ENCODE data around the gene AWAT1.

Gene AWAT1

DNA sequence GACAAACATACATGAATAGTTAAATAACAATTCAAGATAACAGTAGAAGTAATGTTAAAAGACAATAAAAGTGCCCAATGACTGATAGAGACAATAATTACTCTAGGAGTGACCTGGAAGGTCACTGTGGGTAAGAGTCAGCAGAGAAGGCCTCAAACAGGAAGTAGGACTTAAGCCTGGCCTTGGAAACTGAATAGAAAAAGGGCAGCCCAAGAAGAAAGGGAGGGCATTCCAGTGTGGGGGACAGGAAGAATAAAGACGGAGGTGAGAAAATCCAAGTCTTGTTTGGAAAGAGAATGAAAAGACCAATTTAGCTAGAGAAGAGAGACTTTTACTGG, 19.6 kb downstream of the AWAT1 start:
- TF ChIP-seq, protein P1, sequence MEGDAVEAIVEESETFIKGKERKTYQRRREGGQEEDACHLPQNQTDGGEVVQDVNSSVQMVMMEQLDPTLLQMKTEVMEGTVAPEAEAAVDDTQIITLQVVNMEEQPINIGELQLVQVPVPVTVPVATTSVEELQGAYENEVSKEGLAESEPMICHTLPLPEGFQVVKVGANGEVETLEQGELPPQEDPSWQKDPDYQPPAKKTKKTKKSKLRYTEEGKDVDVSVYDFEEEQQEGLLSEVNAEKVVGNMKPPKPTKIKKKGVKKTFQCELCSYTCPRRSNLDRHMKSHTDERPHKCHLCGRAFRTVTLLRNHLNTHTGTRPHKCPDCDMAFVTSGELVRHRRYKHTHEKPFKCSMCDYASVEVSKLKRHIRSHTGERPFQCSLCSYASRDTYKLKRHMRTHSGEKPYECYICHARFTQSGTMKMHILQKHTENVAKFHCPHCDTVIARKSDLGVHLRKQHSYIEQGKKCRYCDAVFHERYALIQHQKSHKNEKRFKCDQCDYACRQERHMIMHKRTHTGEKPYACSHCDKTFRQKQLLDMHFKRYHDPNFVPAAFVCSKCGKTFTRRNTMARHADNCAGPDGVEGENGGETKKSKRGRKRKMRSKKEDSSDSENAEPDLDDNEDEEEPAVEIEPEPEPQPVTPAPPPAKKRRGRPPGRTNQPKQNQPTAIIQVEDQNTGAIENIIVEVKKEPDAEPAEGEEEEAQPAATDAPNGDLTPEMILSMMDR (IDR thresholded peaks at IDR 0.05): no peak
- Histone ChIP-seq H3K27me3 (no peaks in the 10 kb centered on the region), H3K9me3 (no peaks in the 10 kb centered on the region), H3K36me3 (no peaks in the 10 kb centered on the region), H3K4me1 (no peaks in the 10 kb centered on the region), H3K27ac (no peak overlapping the region), H3K4me3 (no peak overlapping the region)
- DNase-seq: no peak
- intact Hi-C loops (cut with DNase I; ENCODE audit: low total_unique reads): no loop called here

DNA sequence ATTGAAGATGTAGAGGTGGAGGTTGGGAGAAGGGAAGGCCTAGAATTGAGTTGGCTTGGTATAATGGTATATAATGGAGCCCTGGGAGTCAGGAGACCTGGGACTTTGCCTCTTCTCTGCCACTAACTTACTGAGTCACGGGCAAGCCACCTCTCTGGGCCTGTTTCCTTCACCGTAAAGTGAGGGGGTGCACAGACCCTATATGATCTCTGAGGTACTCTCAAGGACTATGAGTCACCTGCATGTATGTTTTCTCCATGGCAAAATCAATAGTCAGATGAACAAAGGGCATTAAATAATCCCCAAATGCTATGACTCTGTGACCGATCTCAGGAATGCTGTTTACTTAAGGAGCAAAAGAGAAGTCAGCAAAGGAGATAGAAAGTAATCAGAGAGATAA, 20.5 kb downstream of the AWAT1 start:
- TF ChIP-seq, protein P1 (IDR thresholded peaks at IDR 0.05): no peak
- no peaks in the 10 kb centered on the region for H3K9me3 ChIP-seq
- intact Hi-C loops (cut with DNase I; ENCODE audit: low total_unique reads): no loop called here
- H3K27ac ChIP-seq: no peak overlapping the region
- no peaks in the 10 kb centered on the region for H3K4me1 ChIP-seq
- DNase-seq: no peak
- H3K27me3 ChIP-seq: no peaks in the 10 kb centered on the region
- H3K4me3 ChIP-seq: no peak overlapping the region
- H3K36me3 ChIP-seq: no peaks in the 10 kb centered on the region

DNA sequence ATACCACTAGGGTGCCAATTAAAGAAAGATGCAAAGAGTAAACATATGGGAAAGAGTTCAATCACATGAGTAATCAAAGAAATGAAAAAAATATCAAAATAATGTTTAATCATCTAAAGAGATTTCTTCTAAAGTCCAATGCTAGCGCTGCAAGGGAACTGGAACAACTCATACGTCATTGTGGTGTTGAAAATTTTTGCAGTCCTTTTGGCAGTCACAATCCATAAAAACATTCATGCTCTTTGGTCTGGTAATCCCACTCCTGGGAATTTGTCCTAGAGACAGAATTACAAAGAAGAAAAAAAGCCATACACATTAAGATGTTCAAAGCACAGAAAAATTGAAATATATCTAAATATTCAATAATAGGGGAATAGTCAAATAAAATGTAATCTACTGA, 21.0 kb downstream of the AWAT1 start:
- TF ChIP-seq, protein P1 (IDR thresholded peaks at IDR 0.05): no peak
- intact Hi-C loops (cut with DNase I; ENCODE audit: low total_unique reads): no loop called here
- Histone ChIP-seq H3K4me1 (no peaks in the 10 kb centered on the region), H3K4me3 (no peak overlapping the region), H3K27ac (no peak overlapping the region), H3K27me3 (no peaks in the 10 kb centered on the region), H3K36me3 (no peaks in the 10 kb centered on the region), H3K9me3 (no peaks in the 10 kb centered on the region)
- DNase-seq: no peak

DNA sequence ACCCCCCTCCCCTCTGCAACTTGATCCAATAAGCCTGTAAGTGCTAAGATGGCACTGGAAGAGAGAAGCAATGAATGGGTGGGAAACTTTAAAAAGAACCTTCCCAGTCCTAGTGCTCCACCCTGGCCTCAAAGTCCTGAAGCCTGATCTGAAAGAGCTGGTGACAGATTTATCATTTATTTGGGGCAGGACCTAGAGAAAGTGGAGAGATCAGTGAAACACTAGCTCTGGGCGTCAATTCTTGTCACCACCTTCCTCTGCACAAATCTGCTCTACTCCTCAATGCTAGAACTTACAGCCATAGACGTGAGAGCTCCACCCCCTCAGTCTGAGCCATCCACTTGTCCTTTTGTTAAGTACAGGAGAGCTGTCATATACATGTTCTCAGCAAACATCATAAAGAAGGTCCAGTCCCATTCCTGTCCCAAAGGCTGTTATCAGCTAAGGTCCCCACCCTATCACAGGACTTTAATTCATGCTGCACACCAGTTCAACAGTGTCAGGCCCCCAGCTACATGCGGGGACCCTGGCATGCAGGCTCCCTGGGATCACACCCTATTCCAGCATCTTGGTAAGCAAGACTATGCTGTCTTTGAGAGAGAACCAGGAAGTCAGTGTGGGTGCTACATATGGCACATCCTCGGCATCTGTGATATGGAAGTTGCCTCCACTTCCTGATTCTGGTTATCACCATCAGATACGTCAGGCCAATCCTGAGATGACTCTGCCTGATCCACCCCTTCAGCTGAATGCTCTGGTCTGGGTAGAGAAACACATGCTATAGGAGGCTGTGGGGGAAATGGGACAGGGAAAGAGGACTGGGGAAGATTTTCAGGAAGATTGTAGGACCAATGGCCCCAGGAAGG, 23.2 kb downstream of the AWAT1 start:
- intact Hi-C loops (cut with DNase I; ENCODE audit: low total_unique reads): no loop called here
- H3K4me1 ChIP-seq: no peaks in the 10 kb centered on the region

DNA sequence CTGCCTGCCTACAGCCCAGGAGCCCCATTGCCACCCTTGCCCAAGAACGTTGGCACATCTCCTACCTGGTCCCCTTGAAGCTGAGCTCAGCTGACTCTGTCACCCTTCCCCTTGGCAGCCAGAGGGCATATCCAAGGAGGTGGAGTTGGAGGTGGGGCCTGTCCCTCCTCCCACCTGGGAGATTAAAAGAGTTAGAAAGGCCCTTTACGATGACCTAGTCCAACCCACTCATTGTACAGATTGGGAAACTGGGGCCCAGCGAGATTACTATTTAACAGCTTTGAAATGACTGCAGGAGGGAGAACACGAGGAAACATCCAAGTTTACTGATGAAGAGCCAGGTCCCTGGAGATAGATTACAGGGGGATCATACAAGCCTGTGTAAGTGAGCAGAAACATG, 25.6 kb downstream of the AWAT1 start, which contains the start of gene P2RY4:
TSS of gene P2RY4 (minus strand) at position 101 of the 400 bp plus-strand sequence. CDS start 580 bp downstream, outside the sequence.
- intact Hi-C loops (cut with DNase I; ENCODE audit: low total_unique reads): no loop called here

More for the DNA sequence above, 23.2 kb downstream of the AWAT1 start:
- Histone ChIP-seq H3K27ac (no peak overlapping the region), H3K36me3 (no peaks in the 10 kb centered on the region), H3K9me3 (no peaks in the 10 kb centered on the region), H3K27me3 (no peaks in the 10 kb centered on the region), H3K4me3 (no peak overlapping the region)
- TF ChIP-seq, protein P1 (IDR thresholded peaks at IDR 0.05): no peak
- DNase-seq: no peak

More for the DNA sequence above, 25.6 kb downstream of the AWAT1 start, which contains the start of gene P2RY4:
- no peaks in the 10 kb centered on the region for H3K36me3 ChIP-seq
- H3K27me3 ChIP-seq: no peaks in the 10 kb centered on the region
- H3K27ac ChIP-seq: no peak within 1 kb of the TSS
- TF ChIP-seq, protein P1 (IDR thresholded peaks at IDR 0.05): no peak
- DNase-seq: no peak
- H3K4me1 ChIP-seq: no peaks in the 10 kb centered on the region
- no peaks in the 10 kb centered on the region for H3K9me3 ChIP-seq
- no peak within 1 kb of the TSS for H3K4me3 ChIP-seq

All from tibial artery (tissue), 4 donors.